IMR-90 (cell line): ENCODE measurements around the gene LIPM. TPM values are rescaled to one million over a fixed set of nuclear protein-coding genes. Genes with fewer than 3 reads are reported as not detected.

Source experiments
- ATAC-seq: fragments of 200-7000 bp; cut with Tn5 transposase; 2 replicates; pipeline ENCODE4 v1.9.1; 2020; ENCODE audit warnings: low read depth, mild to moderate bottlenecking, moderate library complexity
- BruUV-seq: library from RNA; stranded (reverse); fragments of 400-500 nt; replicated peaks from 2 replicates; lab custom pipeline; 2021; lab: Mats Ljungman, UMichigan
- CTCF ChIA-PET: fragments of 300-600 bp; formaldehyde crosslinking; extraction: SDS; loops from one replicate; lab custom pipeline; 2021; ENCODE audit warnings: antibody characterized with exemption; lab: Yijun Ruan, JAX
- POLR2A ChIA-PET: fragments of 300-600 bp; sonication (Branson Sonifier 250); formaldehyde crosslinking; loops from one replicate; lab custom pipeline; 2022; ENCODE audit warnings: antibody characterized with exemption; ENCODE audit not compliant: unreplicated experiment; lab: Charles Lee
- DNase-seq: peaks from one replicate; pipeline ENCODE4 v3.0.0; 2013
- H2AFZ ChIP-seq: replicated peaks from 2 replicates; pipeline ENCODE3; 2013; ENCODE audit warnings: low read length, mild to moderate bottlenecking; ENCODE audit not compliant: poor library complexity
- H2AK5ac ChIP-seq: 2 replicates; pipeline ENCODE4 v1.6.1; 2013; ENCODE audit warnings: low read depth, low read length, inconsistent platforms
- H2AK9ac ChIP-seq: replicated peaks from 2 replicates; pipeline ENCODE3; 2013; ENCODE audit warnings: mild to moderate bottlenecking, low read depth, low read length, moderate library complexity; ENCODE audit not compliant: poor library complexity
- H2BK120ac ChIP-seq: 2 replicates; pipeline ENCODE4 v1.6.1; 2013; ENCODE audit warnings: low read depth, low read length, inconsistent platforms
- H2BK15ac ChIP-seq: 3 replicates; pipeline ENCODE4 v1.6.1; 2013; ENCODE audit warnings: low read depth, low read length, inconsistent platforms
- H2BK20ac ChIP-seq: 2 replicates; pipeline ENCODE4 v1.6.1; 2013; ENCODE audit warnings: low read depth, mild to moderate bottlenecking, inconsistent platforms, low read length, moderate library complexity
- H2BK5ac ChIP-seq: 2 replicates; pipeline ENCODE4 v1.6.1; 2013; ENCODE audit warnings: mild to moderate bottlenecking, low read depth, low read length, inconsistent platforms; ENCODE audit not compliant: poor library complexity, severe bottlenecking
- H3K14ac ChIP-seq: replicated peaks from 2 replicates; pipeline ENCODE4 v1.6.1; 2013; ENCODE audit warnings: low read depth, low read length, inconsistent platforms
- H3K18ac ChIP-seq: 2 replicates; pipeline ENCODE4 v1.6.1; 2013; ENCODE audit warnings: low read depth, low read length, control low read depth
- H3K23ac ChIP-seq: 2 replicates; pipeline ENCODE4 v1.6.1; 2013; ENCODE audit warnings: low read depth, low read length, inconsistent platforms
- H3K27ac ChIP-seq: 2 replicates; pipeline ENCODE4 v1.5.1; 2013; ENCODE audit warnings: mild to moderate bottlenecking, control low read depth, low read length; ENCODE audit not compliant: insufficient read depth
- H3K27me3 ChIP-seq: 2 replicates; pipeline ENCODE4 v1.6.1; 2013; ENCODE audit warnings: low read length; ENCODE audit not compliant: control insufficient read depth, insufficient read depth
- H3K36me3 ChIP-seq: 2 replicates; pipeline ENCODE4 v1.6.1; 2013; ENCODE audit warnings: low read length, mixed read lengths; ENCODE audit not compliant: control insufficient read depth, insufficient read depth
- H3K4ac ChIP-seq: 2 replicates; pipeline ENCODE4 v1.6.1; 2013; ENCODE audit warnings: low read depth, low read length, inconsistent platforms
- H3K4me1 ChIP-seq: 2 replicates; pipeline ENCODE4 v1.6.1; 2013; ENCODE audit warnings: low read length, mixed read lengths; ENCODE audit not compliant: control insufficient read depth, insufficient read depth
- H3K4me2 ChIP-seq: 2 replicates; pipeline ENCODE4 v1.6.1; 2013; ENCODE audit warnings: low read depth, mild to moderate bottlenecking, control low read depth, low read length, moderate library complexity
- H3K4me3 ChIP-seq: 2 replicates; pipeline ENCODE4 v1.5.1; 2013; ENCODE audit warnings: low read depth, mild to moderate bottlenecking, control low read depth, low read length, moderate library complexity; ENCODE audit not compliant: insufficient read depth
- H3K56ac ChIP-seq: 2 replicates; pipeline ENCODE4 v1.6.1; 2013; ENCODE audit warnings: low read length, inconsistent platforms; ENCODE audit not compliant: insufficient read depth; ENCODE audit errors: extremely low read depth
- H3K79me1 ChIP-seq, 2 experiments: 2 replicates each; pipeline ENCODE4 v1.6.1; 2013; ENCODE audit warnings: low read length in 2 of 2, inconsistent platforms in 1 of 2, low read depth in 1 of 2
- H3K9ac ChIP-seq: 2 replicates; pipeline ENCODE4 v1.6.1; 2013; ENCODE audit warnings: low read depth, low read length, control low read depth
- H3K9me1 ChIP-seq: 2 replicates; pipeline ENCODE4 v1.6.1; 2013; ENCODE audit warnings: low read length, inconsistent platforms; ENCODE audit not compliant: insufficient read depth
- H3K9me3 ChIP-seq: 2 replicates; pipeline ENCODE4 v1.6.1; 2013; ENCODE audit warnings: low read length; ENCODE audit not compliant: control insufficient read depth, insufficient read depth
- H4K20me1 ChIP-seq: 2 replicates; pipeline ENCODE4 v1.6.1; 2013; ENCODE audit warnings: low read length, inconsistent platforms; ENCODE audit not compliant: insufficient read depth
- H4K5ac ChIP-seq: 2 replicates; pipeline ENCODE4 v1.6.1; 2013; ENCODE audit warnings: mild to moderate bottlenecking, low read depth, low read length, control low read depth
- H4K8ac ChIP-seq, 2 experiments: 2 replicates each; pipeline ENCODE4 v1.6.1; 2013; ENCODE audit warnings: low read depth in 2 of 2, low read length in 2 of 2, control low read depth in 1 of 2, inconsistent platforms in 1 of 2
- H4K91ac ChIP-seq: 2 replicates; pipeline ENCODE4 v1.6.1; 2013; ENCODE audit warnings: low read depth, low read length, inconsistent platforms; ENCODE audit not compliant: insufficient read depth
- BHLHE40 ChIP-seq: fragments of 150-350 bp; IDR thresholded peaks from 2 replicates; pipeline ENCODE4 v1.6.1; 2016; ENCODE audit warnings: mild to moderate bottlenecking, low read depth, low read length
- CEBPB ChIP-seq: IDR thresholded peaks from 2 replicates; pipeline ENCODE4 v1.6.1; 2012; ENCODE audit warnings: low read depth, low read length, improper control_type of control experiment
- CTCF ChIP-seq: conservative IDR thresholded peaks from 2 replicates; pipeline ENCODE4 v1.5.1; 2012; ENCODE audit warnings: mild to moderate bottlenecking, low read depth, low read length, improper control_type of control experiment
- FOS ChIP-seq: fragments of 150-350 bp; IDR thresholded peaks from 2 replicates; pipeline ENCODE4 v1.6.1; 2016; ENCODE audit warnings: low read depth, low read length
- MAZ ChIP-seq: IDR thresholded peaks from 2 replicates; pipeline ENCODE4 v1.6.1; 2012; ENCODE audit warnings: low read depth, mild to moderate bottlenecking, low read length, improper control_type of control experiment, moderate library complexity, borderline replicate concordance
- NFE2L2 ChIP-seq: fragments of 150-350 bp; IDR thresholded peaks from 2 replicates; pipeline ENCODE4 v1.6.1; 2016; ENCODE audit warnings: low read depth, mild to moderate bottlenecking, low read length
- RAD21 ChIP-seq: IDR thresholded peaks from 2 replicates; pipeline ENCODE4 v1.6.1; 2012; ENCODE audit warnings: low read length, improper control_type of control experiment
- RCOR1 ChIP-seq: IDR thresholded peaks from 2 replicates; pipeline ENCODE4 v1.6.1; 2012; ENCODE audit warnings: mild to moderate bottlenecking, low read length, improper control_type of control experiment; ENCODE audit not compliant: insufficient replicate concordance
- SMC3 ChIP-seq: fragments of 150-350 bp; IDR thresholded peaks from 2 replicates; pipeline ENCODE4 v1.6.1; 2016; ENCODE audit warnings: low read depth, mild to moderate bottlenecking, antibody characterized with exemption, low read length, moderate library complexity
- USF2 ChIP-seq: fragments of 150-350 bp; IDR thresholded peaks from 2 replicates; pipeline ENCODE4 v1.6.1; 2017; ENCODE audit warnings: mild to moderate bottlenecking, antibody characterized with exemption, low read length, low read depth
- WGBS, 2 experiments: methylation state at CpG; one replicate each; pipeline versions ENCODE4 v1.1.5 to v1.1.7; 2013; ENCODE audit warnings: missing lambda C conversion rate in 2 of 2; ENCODE audit not compliant: insufficient read length in 1 of 2; ENCODE audit errors: extremely low coverage in 2 of 2; 5-methylcytosine and 5-hydroxymethylcytosine counted together
- dilution Hi-C: fragments of 300-500 bp; cut with HindIII; formaldehyde crosslinking; loops from one replicate; pipeline ENCODE4 v1.14.3; 2018; ENCODE audit warnings: low sequenced_read_pairs; ENCODE audit not compliant: unreplicated experiment
- in situ Hi-C: fragments of 300-500 bp; cut with MboI; formaldehyde crosslinking; loops from 3 replicates; pipeline ENCODE4 v1.14.3; 2019; ENCODE audit warnings: low sequenced_read_pairs, inconsistent platforms, mixed read lengths
- intact Hi-C: fragments of 100-400 bp; cut with micrococcal nuclease; formaldehyde crosslinking; loops from 2 replicates; pipeline ENCODE4 v1.10.0; 2022
- polyA plus RNA-seq, 3 experiments: library from polyadenylated mRNA; depleted of rRNA; stranded (reverse); fragments of >200 nt; gene quantifications; 2 replicates each; pipeline ENCODE4 v1.2.3, GENCODE V29; 2012; ENCODE audit warnings: low replicate concordance in 1 of 3
- total RNA-seq: library from RNA; depleted of rRNA; stranded (reverse); fragments of >200 nt; gene quantifications from 2 replicates; pipeline ENCODE4 v1.2.3, GENCODE V29; 2012

LIPM gene
- total and polyA plus RNA-seq, 2 of the 4 experiments (the other 2 are of a cell fraction), result not detected

DNA sequence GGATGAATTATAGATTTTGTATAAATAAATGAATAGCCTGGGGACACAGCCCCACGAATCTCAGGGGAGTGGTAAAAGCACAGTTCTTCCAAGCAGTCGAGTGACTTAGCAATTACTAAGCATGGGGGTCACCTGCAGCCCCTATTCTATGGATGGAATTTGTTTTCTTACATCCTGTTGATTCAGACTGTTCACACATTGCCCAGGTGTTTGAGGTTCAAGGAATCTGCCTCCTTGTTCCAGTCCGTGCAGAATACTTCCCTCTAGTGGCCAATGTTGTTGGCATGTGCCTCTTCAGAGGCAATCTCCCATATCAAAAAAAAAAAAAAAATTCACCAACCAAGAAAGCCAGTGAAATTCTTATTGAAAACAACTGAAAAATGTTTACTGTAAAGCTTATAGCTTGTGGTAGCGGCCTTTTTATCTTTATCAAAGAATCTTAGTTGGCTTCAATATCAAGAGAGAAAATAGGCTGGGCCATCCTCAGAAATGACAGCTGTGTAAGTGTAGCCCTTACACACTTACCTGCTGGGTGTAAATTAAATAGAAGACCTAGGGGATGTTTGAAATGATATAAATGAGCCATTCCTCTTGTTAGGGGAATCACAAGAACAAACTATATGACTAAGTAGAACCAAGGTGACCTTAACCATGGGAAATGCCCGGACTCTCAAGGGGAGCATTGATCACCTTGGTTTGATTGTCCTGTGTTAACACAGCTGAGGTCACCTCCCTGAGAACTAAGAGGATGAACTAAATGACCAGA, 7.8 kb downstream of the LIPM start:
- no peak overlapping the region for H4K8ac ChIP-seq
- no TSS peak for BruUV-seq
- H2AK5ac ChIP-seq, result no peak overlapping the region
- no peak overlapping the region for H4K91ac ChIP-seq
- H3K4me1 ChIP-seq, result no peaks in the 10 kb centered on the region
- WGBS, 2 experiments, result no CpG with 5 or more reads among the region's 5 CpGs
- dilution Hi-C loops, result no loop called here
- H4K20me1 ChIP-seq, result no peaks in the 10 kb centered on the region
- intact Hi-C loops, result loop anchor here (1.0 to 5.0 kb wide), 3 partner anchors 122 to 245 kb away; partner anchors contain the start of gene RNLS
- H3K36me3 ChIP-seq, result no peaks in the 10 kb centered on the region
- H4K5ac ChIP-seq, result no peak overlapping the region
- TF ChIP-seq NFE2L2, result no peak
- TF ChIP-seq RAD21, result peak; percentile 67
- no peak for TF ChIP-seq FOS
- TF ChIP-seq USF2, result no peak
- no peak for TF ChIP-seq RCOR1
- TF ChIP-seq CTCF, result peak; percentile 79
- no peak for TF ChIP-seq MAZ
- TF ChIP-seq BHLHE40, result peak; percentile 36; the same call in 1 of the 2 replicates
- no peak for TF ChIP-seq CEBPB
- peak; percentile 65 for TF ChIP-seq SMC3
- H3K18ac ChIP-seq, result no peak overlapping the region
- H3K79me1 ChIP-seq, result no peaks in the 10 kb centered on the region
- no peak overlapping the region for H3K4me3 ChIP-seq
- H3K4ac ChIP-seq, result no peak overlapping the region
- no peak overlapping the region for H3K56ac ChIP-seq
- no peak overlapping the region for H3K23ac ChIP-seq
- no peaks in the 10 kb centered on the region for H3K9me3 ChIP-seq
- H3K14ac ChIP-seq, result no peak overlapping the region
- H3K9me1 ChIP-seq, result no peaks in the 10 kb centered on the region
- ATAC-seq, result peak; percentile 75
- ChIA-PET POLR2A (no interaction called here), CTCF (interaction anchor here (0.6 to 1.6 kb wide), 26 partner anchors 10 to 969 kb away, joined by 3 to 10 read pairs (median 4); partner anchors contain the start of gene RNLS)
- in situ Hi-C loops, result loop anchor here (5.0 kb wide), 1 partner anchor 243 kb away; no protein-coding TSS in a partner anchor
- H2BK20ac ChIP-seq, result no peak overlapping the region
- peak overlapping the region; percentile 54; the same call in 1 of the 2 replicates for H3K4me2 ChIP-seq
- H2BK5ac ChIP-seq, result no peak overlapping the region
- H2BK120ac ChIP-seq, result no peak overlapping the region
- H2AFZ ChIP-seq, result no peak overlapping the region
- peak; percentile 72 for DNase-seq
- no peak overlapping the region for H3K27ac ChIP-seq
- no peak overlapping the region for H3K9ac ChIP-seq
- H2BK15ac ChIP-seq, result no peak overlapping the region
- H3K27me3 ChIP-seq, result peaks cover 8% of the 10 kb centered on the region
- no peak overlapping the region for H2AK9ac ChIP-seq
